Measurements from ENCODE around the gene TRMO. TPM values are rescaled to one million over a fixed set of nuclear protein-coding genes. Genes with fewer than 3 reads are reported as not detected.
A peak's percentile ranks its signal among the peaks of the same experiment; 100 is the strongest.

The TRMO gene
- total RNA-seq, 1 experiment from 2014 or later = 10.3 TPM

DNA sequence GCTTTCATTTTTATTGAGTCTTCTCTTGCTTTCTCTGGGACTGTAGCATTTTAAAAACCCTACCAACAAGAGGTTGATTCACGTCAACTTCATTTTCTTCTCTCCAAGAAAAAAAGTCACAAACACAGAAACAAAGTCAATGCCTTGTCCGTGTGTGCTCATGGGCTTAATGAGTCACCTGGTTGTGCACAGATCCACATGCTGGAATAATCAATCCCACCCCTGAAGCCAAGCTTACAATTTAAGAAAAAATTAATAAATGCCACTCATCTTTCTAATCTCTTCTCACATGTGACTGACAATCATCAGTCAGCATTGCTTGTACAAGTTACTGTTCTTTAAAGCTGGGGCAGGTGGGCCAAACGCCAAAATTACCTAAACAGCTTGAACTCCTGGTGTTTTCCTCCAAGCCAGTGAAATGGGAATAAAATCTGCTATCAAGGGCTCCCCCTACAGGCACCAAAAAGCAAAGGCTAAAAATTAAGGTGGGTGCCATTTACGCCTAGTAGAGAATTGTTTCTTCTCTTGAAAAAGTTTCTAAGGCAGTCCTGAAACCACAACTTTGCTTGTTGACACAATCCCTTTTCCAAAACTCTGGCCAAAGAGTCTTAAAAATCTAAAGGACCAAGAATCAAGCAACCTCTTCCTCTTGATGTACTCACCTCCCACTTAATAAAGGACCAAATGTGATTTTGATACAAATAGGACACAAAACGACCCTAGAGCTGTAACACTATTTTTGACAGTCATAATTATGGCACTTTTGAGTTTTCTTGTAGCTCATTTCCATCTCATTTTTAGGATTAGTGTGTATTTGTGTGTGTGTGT, 21.3 kb downstream of the TRMO start:
- Mint-ChIP-seq H3K4me1 (ENCODE audit: insufficient read depth, unreplicated experiment) (peaks cover 5% of the 10 kb centered on the region), H3K36me3 (ENCODE audit: insufficient read depth, unreplicated experiment) (peaks cover 26% of the 10 kb centered on the region), H3K9me3 (ENCODE audit: unreplicated experiment) (no peaks in the 10 kb centered on the region), H3K27me3 (ENCODE audit: insufficient read depth, unreplicated experiment) (no peaks in the 10 kb centered on the region), H3K27ac (ENCODE audit: low read depth, unreplicated experiment) (no peak overlapping the region), H3K4me3 (ENCODE audit: unreplicated experiment) (no peak overlapping the region)
- ChIA-PET POLR2A (interaction anchor here (0.8 to 2.1 kb wide), 7 partner anchors 17 to 203 kb away, joined by 3 to 11 read pairs (median 5); partner anchors contain the start of genes TRMO and XPA), CTCF (interaction anchor here (0.6 to 6.7 kb wide), 55 partner anchors 9 to 404 kb away, joined by 3 to 101 read pairs (median 4); partner anchors contain the start of genes TRMO and XPA)
- no TSS peak for BruUV-seq (replicated peaks)
- TF ChIP-seq CTCF (IDR thresholded peaks at IDR 0.05; ENCODE audit: unreplicated experiment) = peak; percentile 64
- peak; percentile 68 for DNase-seq (ENCODE audit: unreplicated experiment)
- intact Hi-C loops (cut with micrococcal nuclease) = loop anchor here (1.0 to 5.0 kb wide), 2 partner anchors 191 to 269 kb away; partner anchors contain the start of genes NCBP1 and TSTD2

DNA sequence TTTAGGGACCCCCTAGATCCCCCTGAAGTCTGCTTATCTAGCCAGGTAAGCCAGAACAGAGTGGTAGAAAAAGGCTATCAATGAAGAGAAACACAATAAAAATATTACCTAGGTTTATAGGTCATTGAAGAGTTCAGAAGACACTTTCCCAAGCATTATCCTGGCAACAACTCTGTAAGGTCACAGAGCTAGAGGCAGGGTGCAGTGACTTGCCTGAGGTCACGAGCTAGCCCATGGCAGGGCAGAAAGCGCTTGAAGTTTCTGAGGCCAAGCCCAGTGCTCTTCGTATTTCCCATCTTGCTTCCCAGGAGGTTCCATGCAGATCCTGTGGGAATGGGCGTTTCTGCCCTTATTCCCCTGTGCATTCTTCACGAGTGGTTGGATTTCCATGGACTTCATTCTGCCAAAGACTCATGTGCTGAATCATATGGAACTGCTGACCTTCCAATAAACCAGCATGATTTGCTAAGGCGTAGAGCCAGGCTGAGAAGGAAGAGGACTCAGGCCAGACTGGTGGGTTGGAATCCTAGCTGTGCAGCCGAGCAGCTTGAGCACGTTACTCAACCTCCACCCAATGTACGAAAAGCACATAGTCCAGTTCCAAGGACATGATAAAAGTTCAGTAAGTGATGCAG, 22.1 kb downstream of the TRMO start:
- H3K27me3 Mint-ChIP-seq (ENCODE audit: insufficient read depth, unreplicated experiment) = no peaks in the 10 kb centered on the region
- no TSS peak for BruUV-seq (replicated peaks)
- intact Hi-C loops (cut with micrococcal nuclease) = loop anchor here (5.0 kb wide), 1 partner anchor 268 kb away; the partner anchor contains the start of genes NCBP1 and TSTD2
- ChIA-PET POLR2A (interaction anchor here (0.6 to 2.1 kb wide), 5 partner anchors 13 to 203 kb away, joined by 3 to 11 read pairs (median 5); partner anchors contain the start of genes TRMO and XPA), CTCF (interaction anchor here (0.7 to 6.7 kb wide), 35 partner anchors 10 to 403 kb away, joined by 3 to 101 read pairs (median 4); partner anchors contain the start of genes TRMO and XPA)
- no peak overlapping the region for H3K27ac Mint-ChIP-seq (ENCODE audit: low read depth, unreplicated experiment)
- H3K9me3 Mint-ChIP-seq (ENCODE audit: unreplicated experiment) = no peaks in the 10 kb centered on the region
- H3K4me3 Mint-ChIP-seq (ENCODE audit: unreplicated experiment) = no peak overlapping the region
- H3K36me3 Mint-ChIP-seq (ENCODE audit: insufficient read depth, unreplicated experiment) = peaks cover 22% of the 10 kb centered on the region
- no peak for DNase-seq (ENCODE audit: unreplicated experiment)
- TF ChIP-seq CTCF (IDR thresholded peaks at IDR 0.05; ENCODE audit: unreplicated experiment) = no peak
- peaks cover 10% of the 10 kb centered on the region for H3K4me1 Mint-ChIP-seq (ENCODE audit: insufficient read depth, unreplicated experiment)

- CTCF ChIA-PET = interaction anchor here (0.6 to 1.1 kb wide), 7 partner anchors 8 to 191 kb away, joined by 3 to 4 read pairs (median 3); no protein-coding TSS in a partner anchor
- POLR2A ChIA-PET = no interaction called here
- no peak for TF ChIP-seq CTCF (IDR thresholded peaks at IDR 0.05; ENCODE audit: unreplicated experiment)
- intact Hi-C loops (cut with micrococcal nuclease) = no loop called here
- DNase-seq (ENCODE audit: unreplicated experiment) = peak; percentile 56
- peaks cover 13% of the 10 kb centered on the region for H3K36me3 Mint-ChIP-seq (ENCODE audit: insufficient read depth, unreplicated experiment)
- no peaks in the 10 kb centered on the region for H3K27me3 Mint-ChIP-seq (ENCODE audit: insufficient read depth, unreplicated experiment)
- H3K4me1 Mint-ChIP-seq (ENCODE audit: insufficient read depth, unreplicated experiment) = peaks cover 8% of the 10 kb centered on the region
- no peaks in the 10 kb centered on the region for H3K9me3 Mint-ChIP-seq (ENCODE audit: unreplicated experiment)
- H3K4me3 Mint-ChIP-seq (ENCODE audit: unreplicated experiment) = no peak overlapping the region
- H3K27ac Mint-ChIP-seq (ENCODE audit: low read depth, unreplicated experiment) = no peak overlapping the region
- no TSS peak for BruUV-seq (replicated peaks)
Observed at GRCh38 chr9:97895695-97896332, 26.5 kb downstream of the TRMO start.
